ENCODE data around the gene TTC34. TPM values are rescaled to one million over a fixed set of nuclear protein-coding genes. Genes with fewer than 3 reads are reported as not detected.

TTC34 gene
- total and polyA plus RNA-seq, 2 of the 4 experiments (the other 2 are of a cell fraction): under 0.01 to 0.09 TPM

GRCh38 chr1:2631136-2632050 is 170.1 kb downstream of the TTC34 start:
- dilution Hi-C loops (cut with HindIII; ENCODE audit: low sequenced_read_pairs, unreplicated experiment) (no loop called here), intact Hi-C loops (cut with micrococcal nuclease) (no loop called here), in situ Hi-C loops (cut with MboI; ENCODE audit: low sequenced_read_pairs) (no loop called here)
- no peaks in the 10 kb centered on the region for H4K20me1 ChIP-seq (ENCODE audit: insufficient read depth, low read length)
- no peak overlapping the region for H3K18ac ChIP-seq (ENCODE audit: low read depth, low read length)
- no peak overlapping the region for H3K9ac ChIP-seq (ENCODE audit: low read depth, low read length)
- H2AK9ac ChIP-seq (replicated peaks; ENCODE audit: low read depth, low read length, poor library complexity): no peak overlapping the region
- H3K4me3 ChIP-seq (ENCODE audit: insufficient read depth, low read depth, low read length): no peak overlapping the region
- H3K4me2 ChIP-seq (ENCODE audit: low read depth, low read length): no peak overlapping the region
- no peak overlapping the region for H2BK15ac ChIP-seq (ENCODE audit: low read depth, low read length)
- ATAC-seq (ENCODE audit: low read depth) (no peak), DNase-seq (no peak)
- no peak overlapping the region for H2AK5ac ChIP-seq (ENCODE audit: low read depth, low read length)
- H3K36me3 ChIP-seq (ENCODE audit: control insufficient read depth, insufficient read depth, low read length): no peaks in the 10 kb centered on the region
- H4K8ac ChIP-seq (ENCODE audit: low read depth in 2 of 2, low read length in 2 of 2): no peak overlapping the region
- no peak overlapping the region for H3K23ac ChIP-seq (ENCODE audit: low read depth, low read length)
- H2AFZ ChIP-seq (replicated peaks; ENCODE audit: low read length, poor library complexity): no peak overlapping the region
- H3K4ac ChIP-seq (ENCODE audit: low read depth, low read length): no peak overlapping the region
- H3K4me1 ChIP-seq (ENCODE audit: control insufficient read depth, insufficient read depth, low read length): no peaks in the 10 kb centered on the region
- no peak overlapping the region for H4K91ac ChIP-seq (ENCODE audit: insufficient read depth, low read depth, low read length)
- CTCF ChIA-PET: no interaction called here
- H3K56ac ChIP-seq (ENCODE audit: extremely low read depth, insufficient read depth, low read length): no peak overlapping the region
- 45% methylated on average over 10 of the region's 24 CpGs; no CpG with 5 or more reads in 1 of the 2 experiments for WGBS, 2 experiments (ENCODE audit: extremely low coverage in 2 of 2, insufficient read length in 1 of 2)
- H3K9me3 ChIP-seq (ENCODE audit: control insufficient read depth, insufficient read depth, low read length): no peaks in the 10 kb centered on the region
- no peak overlapping the region for H3K27ac ChIP-seq (ENCODE audit: insufficient read depth, low read length)
- H3K9me1 ChIP-seq (ENCODE audit: insufficient read depth, low read length): no peaks in the 10 kb centered on the region
- no peak overlapping the region for H2BK120ac ChIP-seq (ENCODE audit: low read depth, low read length)
- H4K5ac ChIP-seq (ENCODE audit: low read depth, low read length): no peak overlapping the region
- H2BK20ac ChIP-seq (ENCODE audit: low read depth, low read length): no peak overlapping the region
- no peak overlapping the region for H3K14ac ChIP-seq (replicated peaks; ENCODE audit: low read depth, low read length)
- no peak overlapping the region for H2BK5ac ChIP-seq (ENCODE audit: low read depth, low read length, poor library complexity, severe bottlenecking)
- H3K27me3 ChIP-seq (ENCODE audit: control insufficient read depth, insufficient read depth, low read length): peaks cover 12% of the 10 kb centered on the region
- H3K79me1 ChIP-seq (ENCODE audit: low read depth in 1 of 2, low read length in 2 of 2): no peaks in the 10 kb centered on the region
- POLR2A ChIA-PET (ENCODE audit: unreplicated experiment): no interaction called here
- no TSS peak for BruUV-seq (replicated peaks)
- no peak for TF ChIP-seq CEBPB (IDR thresholded peaks at IDR 0.05; ENCODE audit: low read depth, low read length)
- no peak for TF ChIP-seq MAZ (IDR thresholded peaks at IDR 0.05; ENCODE audit: borderline replicate concordance, low read depth, low read length)
- TF ChIP-seq RCOR1 (IDR thresholded peaks at IDR 0.05; ENCODE audit: insufficient replicate concordance, low read length): no peak
- no peak for TF ChIP-seq NFE2L2 (IDR thresholded peaks at IDR 0.05; ENCODE audit: low read depth, low read length)
- TF ChIP-seq POLR2A (IDR thresholded peaks at IDR 0.05; ENCODE audit: low read depth, low read length): no peak
- TF ChIP-seq RFX5 (IDR thresholded peaks at IDR 0.05; ENCODE audit: low read depth, low read length): no peak
- no peak for TF ChIP-seq MXI1 (IDR thresholded peaks at IDR 0.05; ENCODE audit: borderline replicate concordance, low read depth, low read length)
- TF ChIP-seq ELK1 (IDR thresholded peaks at IDR 0.05; ENCODE audit: borderline replicate concordance, low read depth, low read length): no peak
- no peak for TF ChIP-seq CTCF (conservative IDR thresholded peaks at IDR 0.05; ENCODE audit: low read depth, low read length)
- TF ChIP-seq FOS (IDR thresholded peaks at IDR 0.05; ENCODE audit: low read depth, low read length): no peak
- no peak for TF ChIP-seq SMC3 (IDR thresholded peaks at IDR 0.05; ENCODE audit: low read depth, low read length)
- no peak for TF ChIP-seq BHLHE40 (IDR thresholded peaks at IDR 0.05; ENCODE audit: low read depth, low read length)
- TF ChIP-seq MAFK (IDR thresholded peaks at IDR 0.05; ENCODE audit: low read depth, low read length): no peak
- no peak for TF ChIP-seq USF2 (IDR thresholded peaks at IDR 0.05; ENCODE audit: low read depth, low read length)
- TF ChIP-seq CHD1 (IDR thresholded peaks at IDR 0.05; ENCODE audit: low read depth, low read length): no peak
